MCF 10A (cell line): Measurements from ENCODE around the gene COL6A3. TPM values are rescaled to one million over a fixed set of nuclear protein-coding genes. Genes with fewer than 3 reads are reported as not detected.
A peak's percentile ranks its signal among the peaks of the same experiment; 100 is the strongest.

Source experiments
- BruUV-seq: library from RNA; stranded (reverse); fragments of 400-500 nt; replicated peaks from 2 replicates; lab custom pipeline; 2021; lab: Mats Ljungman, UMichigan
- CTCF ChIA-PET: fragments of 300-600 bp; sonication (Branson Sonifier 250); formaldehyde crosslinking; extraction: SDS; loops from one replicate; lab custom pipeline; 2021; ENCODE audit warnings: antibody characterized with exemption, inconsistent platforms; lab: Yijun Ruan, JAX
- POLR2A ChIA-PET: fragments of 300-600, 350-650 bp; sonication (Branson Sonifier 250); formaldehyde crosslinking; extraction: SDS; loops from one replicate; lab custom pipeline; 2020; ENCODE audit warnings: antibody characterized with exemption, inconsistent platforms; lab: Yijun Ruan, JAX
- DNase-seq: peaks from one replicate; pipeline ENCODE4 v3.0.0-alpha.2; 2018; ENCODE audit not compliant: unreplicated experiment
- H3K27ac Mint-ChIP-seq: one replicate; pipeline ENCODE4 v1.8.0; 2022; ENCODE audit warnings: mild to moderate bottlenecking, low read depth, mixed read lengths; ENCODE audit not compliant: unreplicated experiment
- H3K27me3 Mint-ChIP-seq: one replicate; pipeline ENCODE4 v1.8.0; 2022; ENCODE audit warnings: mixed read lengths; ENCODE audit not compliant: insufficient read depth, unreplicated experiment
- H3K36me3 Mint-ChIP-seq: one replicate; pipeline ENCODE4 v1.8.0; 2022; ENCODE audit warnings: mild to moderate bottlenecking, moderate library complexity, mixed read lengths; ENCODE audit not compliant: insufficient read depth, unreplicated experiment
- H3K4me1 Mint-ChIP-seq: one replicate; pipeline ENCODE4 v1.8.0; 2022; ENCODE audit warnings: mixed read lengths; ENCODE audit not compliant: insufficient read depth, unreplicated experiment
- H3K4me3 Mint-ChIP-seq: one replicate; pipeline ENCODE4 v1.8.0; 2022; ENCODE audit warnings: mild to moderate bottlenecking, moderate library complexity, mixed read lengths; ENCODE audit not compliant: unreplicated experiment
- H3K9me3 Mint-ChIP-seq: one replicate; pipeline ENCODE4 v1.8.0; 2022; ENCODE audit warnings: mixed read lengths; ENCODE audit not compliant: unreplicated experiment
- CTCF ChIP-seq: fragments of 200-600 bp; IDR thresholded peaks from one replicate; pipeline ENCODE4 v1.8.0; 2022; ENCODE audit warnings: antibody characterized with exemption, mild to moderate bottlenecking; ENCODE audit not compliant: unreplicated experiment
- intact Hi-C: fragments of 100-400 bp; cut with micrococcal nuclease; formaldehyde crosslinking; loops from 2 replicates; pipeline ENCODE4 v1.14.1; 2022
- total RNA-seq: library from RNA; stranded (reverse); gene quantifications from 2 replicates; pipeline ENCODE4 v1.2.3, GENCODE V29; 2022

COL6A3 gene
- total RNA-seq, 1 experiment from 2014 or later, result 0.19 TPM

GRCh38 chr2:237348281-237348865 lies 65.6 kb downstream of the COL6A3 start:
- BruUV-seq, result no TSS peak
- ChIA-PET POLR2A (interaction anchor here (1.5 kb wide), 1 partner anchor 13 kb away, joined by 3 read pairs; no protein-coding TSS in a partner anchor), CTCF (no interaction called here)
- peaks cover 11% of the 10 kb centered on the region for H3K27me3 Mint-ChIP-seq
- no peaks in the 10 kb centered on the region for H3K36me3 Mint-ChIP-seq
- intact Hi-C loops, result no loop called here
- H3K4me1 Mint-ChIP-seq, result no peaks in the 10 kb centered on the region
- no peak for TF ChIP-seq CTCF
- no peaks in the 10 kb centered on the region for H3K9me3 Mint-ChIP-seq
- DNase-seq, result no peak
- no peak overlapping the region for H3K27ac Mint-ChIP-seq
- no peak overlapping the region for H3K4me3 Mint-ChIP-seq

GRCh38 chr2:237345891-237346640 lies 67.9 kb downstream of the COL6A3 start:
- no peak for TF ChIP-seq CTCF
- ChIA-PET CTCF (interaction anchor here (0.6 to 1.1 kb wide), 2 partner anchors 20 to 64 kb away, joined by 3 read pairs; no protein-coding TSS in a partner anchor), POLR2A (no interaction called here)
- peak; percentile 28 for DNase-seq
- Mint-ChIP-seq H3K9me3 (no peaks in the 10 kb centered on the region), H3K4me3 (no peak overlapping the region), H3K36me3 (no peaks in the 10 kb centered on the region), H3K4me1 (peaks cover 5% of the 10 kb centered on the region), H3K27me3 (peaks cover 11% of the 10 kb centered on the region), H3K27ac (no peak overlapping the region)
- intact Hi-C loops, result no loop called here
- no TSS peak for BruUV-seq

- Mint-ChIP-seq H3K36me3 (no peaks in the 10 kb centered on the region), H3K4me1 (peaks cover 5% of the 10 kb centered on the region), H3K27me3 (peaks cover 7% of the 10 kb centered on the region), H3K27ac (no peak overlapping the region), H3K9me3 (no peaks in the 10 kb centered on the region), H3K4me3 (no peak overlapping the region)
- ChIA-PET CTCF (interaction anchor here (1.1 kb wide), 1 partner anchor 20 kb away, joined by 3 read pairs; no protein-coding TSS in a partner anchor), POLR2A (no interaction called here)
- no TSS peak for BruUV-seq
- no peak for TF ChIP-seq CTCF
- DNase-seq, result no peak
- intact Hi-C loops, result no loop called here
Measured at GRCh38 chr2:237345411-237345810, 68.6 kb downstream of the COL6A3 start.

DNA sequence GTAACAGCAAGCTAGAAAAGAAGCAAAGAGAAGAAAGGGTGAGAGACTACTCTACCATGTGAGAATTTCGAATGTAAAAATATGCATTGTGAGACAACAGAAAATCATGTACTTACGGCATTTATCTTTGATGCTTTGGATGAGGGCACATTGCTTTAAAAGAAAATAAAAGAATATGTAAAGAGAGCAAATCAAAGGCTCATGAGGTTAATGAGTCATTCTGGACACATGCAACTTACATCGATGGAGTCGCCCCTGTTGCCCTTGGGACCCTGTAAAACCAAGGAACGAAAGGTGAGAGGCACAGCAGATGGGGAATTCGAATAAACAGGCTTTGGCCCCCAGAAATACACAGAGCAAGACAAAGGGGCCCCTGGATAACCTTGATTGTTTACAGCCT lies 69.0 kb downstream of the COL6A3 start:
- POLR2A ChIA-PET, result no interaction called here
- Mint-ChIP-seq H3K9me3 (no peaks in the 10 kb centered on the region), H3K4me3 (no peak overlapping the region), H3K27me3 (peaks cover 3% of the 10 kb centered on the region), H3K36me3 (no peaks in the 10 kb centered on the region), H3K27ac (no peak overlapping the region), H3K4me1 (peaks cover 5% of the 10 kb centered on the region)
- BruUV-seq, result no TSS peak
- no peak for TF ChIP-seq CTCF
- no peak for DNase-seq
- CTCF ChIA-PET, result interaction anchor here (1.1 kb wide), 1 partner anchor 19 kb away, joined by 3 read pairs; no protein-coding TSS in a partner anchor
- intact Hi-C loops, result no loop called here
